ENCODE measurements around the gene PRKAG1. TPM values are rescaled to one million over a fixed set of nuclear protein-coding genes. Genes with fewer than 3 reads are reported as not detected.

PRKAG1 gene
- total and polyA plus RNA-seq, 2 experiments from 2014 or later, result 41.0 to 54.5 TPM

GRCh38 chr12:49046129-49046895 lies 27.7 kb upstream of the PRKAG1 start:
- Histone ChIP-seq H3K4me1 (ENCODE audit: low read depth) (no peaks in the 10 kb centered on the region), H3K36me3 (peaks cover 80% of the 10 kb centered on the region), H3K27ac (no peak overlapping the region), H3K27me3 (no peaks in the 10 kb centered on the region), H3K4me3 (no peak overlapping the region), H3K9me3 (ENCODE audit: low read depth) (no peaks in the 10 kb centered on the region)
- no peak for DNase-seq (ENCODE audit: low read depth in 1 of 2, low spot score in 1 of 2)
- TF ChIP-seq CTCF (IDR thresholded peaks at IDR 0.05; ENCODE audit: low read depth, low read length), result no peak

DNA sequence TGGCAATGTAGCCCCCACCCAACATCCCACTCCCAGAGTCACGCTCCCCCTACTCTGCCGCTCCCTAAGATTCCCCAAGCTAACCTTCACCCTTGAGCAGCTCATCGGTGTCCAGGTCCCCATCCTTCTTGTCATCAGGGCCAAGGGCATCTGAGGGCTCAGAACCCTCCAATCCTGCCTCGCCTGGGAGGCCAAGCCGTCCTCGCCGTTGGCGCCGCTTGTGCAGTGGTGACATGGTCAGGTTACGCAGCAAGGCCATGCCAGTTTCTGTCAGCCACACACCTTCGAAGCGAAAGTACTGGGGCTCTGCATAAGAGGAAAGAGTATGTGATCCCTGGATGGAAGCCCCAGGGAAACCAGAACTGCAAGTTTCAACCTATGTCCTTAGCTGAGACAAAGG lies 26.1 kb upstream of the PRKAG1 start:
- peaks cover 79% of the 10 kb centered on the region for H3K36me3 ChIP-seq
- H3K27ac ChIP-seq, result no peak overlapping the region
- no peaks in the 10 kb centered on the region for H3K9me3 ChIP-seq (ENCODE audit: low read depth)
- no peak overlapping the region for H3K4me3 ChIP-seq
- H3K4me1 ChIP-seq (ENCODE audit: low read depth), result no peaks in the 10 kb centered on the region
- DNase-seq (ENCODE audit: low read depth in 1 of 2, low spot score in 1 of 2), result no peak
- H3K27me3 ChIP-seq, result no peaks in the 10 kb centered on the region
- no peak for TF ChIP-seq CTCF (IDR thresholded peaks at IDR 0.05; ENCODE audit: low read depth, low read length)

DNA sequence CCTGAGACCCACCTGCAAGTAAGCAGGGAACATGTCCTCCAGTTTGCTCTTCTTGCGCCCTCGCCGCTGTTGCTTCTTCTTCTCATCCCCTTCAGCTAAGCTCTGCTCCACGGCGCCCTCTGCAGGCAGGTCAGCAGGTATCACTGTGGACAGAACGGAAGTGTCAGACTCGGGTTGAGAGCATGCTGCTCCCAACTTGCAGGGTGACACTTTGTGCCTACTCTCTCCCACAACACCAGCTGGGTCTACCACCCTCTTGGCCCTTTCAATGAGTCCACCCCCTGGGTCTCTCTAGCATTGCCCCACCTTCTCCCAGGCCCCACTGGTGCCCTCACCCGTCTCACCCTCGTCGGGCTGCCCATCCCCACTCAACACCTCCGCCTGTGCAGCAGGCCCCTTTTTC lies 25.3 kb upstream of the PRKAG1 start:
- H3K4me3 ChIP-seq, result no peak overlapping the region
- peak; percentile 62 to 69 for DNase-seq (ENCODE audit: low read depth in 1 of 2, low spot score in 1 of 2)
- TF ChIP-seq CTCF (IDR thresholded peaks at IDR 0.05; ENCODE audit: low read depth, low read length), result peak; percentile 69
- H3K36me3 ChIP-seq, result peaks cover 77% of the 10 kb centered on the region
- no peaks in the 10 kb centered on the region for H3K4me1 ChIP-seq (ENCODE audit: low read depth)
- H3K27me3 ChIP-seq, result no peaks in the 10 kb centered on the region
- no peak overlapping the region for H3K27ac ChIP-seq
- H3K9me3 ChIP-seq (ENCODE audit: low read depth), result no peaks in the 10 kb centered on the region

- Histone ChIP-seq H3K4me3 (no peak overlapping the region), H3K27ac (no peak overlapping the region), H3K9me3 (ENCODE audit: low read depth) (no peaks in the 10 kb centered on the region), H3K36me3 (peaks cover 74% of the 10 kb centered on the region), H3K4me1 (ENCODE audit: low read depth) (no peaks in the 10 kb centered on the region), H3K27me3 (no peaks in the 10 kb centered on the region)
- no peak for DNase-seq (ENCODE audit: low read depth in 1 of 2, low spot score in 1 of 2)
- no peak for TF ChIP-seq CTCF (IDR thresholded peaks at IDR 0.05; ENCODE audit: low read depth, low read length)
These were observed 24.7 kb upstream of the PRKAG1 start for GRCh38 chr12:49043241-49043640.

DNA sequence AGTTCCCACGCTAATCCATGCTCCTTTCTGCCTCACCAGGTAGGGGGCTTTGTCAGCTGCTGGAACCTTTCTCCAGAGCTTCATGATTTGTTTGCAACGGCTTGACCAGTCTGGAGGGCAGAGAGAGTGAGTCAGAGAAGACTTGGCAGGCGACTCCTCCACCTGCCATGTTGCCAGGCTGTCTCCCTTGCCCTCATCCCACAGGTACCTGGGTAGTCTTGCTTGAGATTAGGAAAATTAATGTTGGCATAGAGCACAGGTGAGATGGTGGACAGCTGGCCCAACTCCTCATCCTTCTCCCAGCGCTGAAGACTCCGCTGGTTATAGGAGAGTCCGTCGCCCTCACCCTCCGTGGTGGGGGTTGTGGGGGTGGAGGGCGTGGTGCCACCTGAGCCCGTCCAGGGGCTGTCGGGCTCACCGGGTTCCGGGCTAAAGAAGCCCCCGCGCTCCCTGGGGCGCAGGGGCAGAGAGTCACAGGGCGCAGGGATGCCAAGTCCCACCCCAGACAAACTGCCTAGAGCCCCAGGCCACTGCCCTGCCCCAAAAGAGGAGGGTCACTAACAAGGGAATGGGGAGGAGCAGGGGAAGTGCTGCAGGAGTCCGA lies 23.4 kb upstream of the PRKAG1 start:
- Histone ChIP-seq H3K27ac (no peak overlapping the region), H3K27me3 (no peaks in the 10 kb centered on the region), H3K9me3 (ENCODE audit: low read depth) (no peaks in the 10 kb centered on the region), H3K36me3 (peaks cover 70% of the 10 kb centered on the region), H3K4me3 (no peak overlapping the region), H3K4me1 (ENCODE audit: low read depth) (no peaks in the 10 kb centered on the region)
- no peak for DNase-seq (ENCODE audit: low read depth in 1 of 2, low spot score in 1 of 2)
- TF ChIP-seq CTCF (IDR thresholded peaks at IDR 0.05; ENCODE audit: low read depth, low read length), result no peak
